Measurements from ENCODE around the gene TBC1D9B.
A peak's percentile ranks its signal among the peaks of the same experiment; 100 is the strongest.
"Not testable (repeated sequence)": the region's sequence is repeated elsewhere in the genome, so short reads cannot be mapped to it uniquely, and the experiment has no call there.

Gene TBC1D9B

GRCh38 chr5:179836225-179837019 is 71.3 kb downstream of the TBC1D9B start:
- DNase-seq = no peak

GRCh38 chr5:179834871-179835270 is 72.8 kb downstream of the TBC1D9B start:
- not testable (repeated sequence) for DNase-seq

- DNase-seq = no peak
These were observed 73.6 kb downstream of the TBC1D9B start for GRCh38 chr5:179834120-179834519.

- no peak for DNase-seq
These were observed 74.0 kb downstream of the TBC1D9B start for GRCh38 chr5:179833709-179834070.

GRCh38 chr5:179833056-179833708 is 74.5 kb downstream of the TBC1D9B start:
- no peak for DNase-seq

GRCh38 chr5:179832039-179832745 is 75.5 kb downstream of the TBC1D9B start:
- no peak for DNase-seq

GRCh38 chr5:179830818-179831468 is 76.8 kb downstream of the TBC1D9B start:
- DNase-seq = no peak

DNA sequence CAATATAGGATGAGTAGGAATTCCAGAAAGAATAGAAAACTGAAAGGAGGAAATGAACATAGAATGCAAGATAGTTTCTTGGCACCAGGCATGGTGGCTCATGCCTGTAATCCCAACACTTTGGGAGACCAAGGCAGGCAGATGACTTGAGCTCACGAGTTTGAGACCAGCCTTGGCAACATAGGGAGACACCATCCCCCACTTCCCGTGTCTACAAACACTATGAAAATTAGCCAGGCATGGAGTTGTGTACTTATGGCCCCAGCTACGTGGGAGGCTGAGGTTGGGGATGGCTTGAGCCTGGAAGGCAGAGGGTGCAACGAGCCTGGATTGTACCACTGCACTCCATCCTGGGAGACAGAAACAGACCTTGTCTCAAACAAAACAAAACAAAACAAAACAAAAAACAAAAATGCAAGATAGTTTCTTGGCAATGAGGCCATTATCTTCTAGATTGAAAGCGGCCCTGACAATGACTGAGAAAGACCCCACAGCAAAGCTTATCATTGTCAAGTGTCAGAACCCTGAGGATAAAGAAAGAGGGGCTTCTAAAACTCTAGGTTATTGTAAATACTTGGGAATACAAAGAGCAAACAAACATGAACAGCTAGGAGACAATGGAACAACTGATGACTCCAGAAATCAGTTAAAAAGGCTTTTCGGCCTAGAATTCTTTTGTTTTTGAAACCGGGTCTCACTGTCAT is 77.8 kb downstream of the TBC1D9B start:
- no peak for DNase-seq

DNA sequence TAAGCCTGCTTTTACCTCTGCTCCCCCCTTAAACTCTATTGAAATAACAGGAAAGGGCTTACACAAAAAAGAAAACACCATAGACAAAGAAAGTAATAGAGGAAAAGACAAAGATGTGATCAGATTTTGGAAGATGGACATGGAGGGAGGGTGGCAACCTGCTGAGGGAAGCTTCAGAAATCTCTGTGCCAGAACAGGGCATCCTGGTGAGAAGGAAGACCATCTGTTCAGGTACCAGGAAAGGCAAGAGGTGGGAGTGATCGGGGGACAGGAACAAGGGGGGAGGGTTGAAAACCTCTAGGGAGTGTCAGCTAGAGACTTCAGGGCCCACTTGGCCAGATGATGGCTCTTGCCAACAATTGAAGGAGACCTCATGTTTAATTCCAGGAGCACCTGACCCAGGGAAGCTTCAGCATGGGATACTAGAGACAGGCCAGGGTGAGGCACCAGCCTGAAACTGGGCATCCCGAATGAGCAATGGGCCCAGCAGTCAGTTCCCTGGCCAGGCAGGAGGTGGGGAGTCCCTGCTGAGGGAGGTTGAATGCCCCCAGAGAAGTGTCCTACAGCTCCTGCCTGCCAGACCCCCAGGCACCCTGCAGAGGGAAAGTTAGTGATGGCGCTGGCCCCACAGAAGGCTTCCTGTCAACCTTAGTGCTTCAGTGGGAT is 78.8 kb downstream of the TBC1D9B start:
- no peak for DNase-seq

GRCh38 chr5:179827680-179828079 is 80.0 kb downstream of the TBC1D9B start:
- no peak for DNase-seq

- DNase-seq = no peak
These were observed 82.0 kb downstream of the TBC1D9B start for GRCh38 chr5:179825655-179826182.

GRCh38 chr5:179824745-179825112 is 83.0 kb downstream of the TBC1D9B start:
- DNase-seq = no peak

DNA sequence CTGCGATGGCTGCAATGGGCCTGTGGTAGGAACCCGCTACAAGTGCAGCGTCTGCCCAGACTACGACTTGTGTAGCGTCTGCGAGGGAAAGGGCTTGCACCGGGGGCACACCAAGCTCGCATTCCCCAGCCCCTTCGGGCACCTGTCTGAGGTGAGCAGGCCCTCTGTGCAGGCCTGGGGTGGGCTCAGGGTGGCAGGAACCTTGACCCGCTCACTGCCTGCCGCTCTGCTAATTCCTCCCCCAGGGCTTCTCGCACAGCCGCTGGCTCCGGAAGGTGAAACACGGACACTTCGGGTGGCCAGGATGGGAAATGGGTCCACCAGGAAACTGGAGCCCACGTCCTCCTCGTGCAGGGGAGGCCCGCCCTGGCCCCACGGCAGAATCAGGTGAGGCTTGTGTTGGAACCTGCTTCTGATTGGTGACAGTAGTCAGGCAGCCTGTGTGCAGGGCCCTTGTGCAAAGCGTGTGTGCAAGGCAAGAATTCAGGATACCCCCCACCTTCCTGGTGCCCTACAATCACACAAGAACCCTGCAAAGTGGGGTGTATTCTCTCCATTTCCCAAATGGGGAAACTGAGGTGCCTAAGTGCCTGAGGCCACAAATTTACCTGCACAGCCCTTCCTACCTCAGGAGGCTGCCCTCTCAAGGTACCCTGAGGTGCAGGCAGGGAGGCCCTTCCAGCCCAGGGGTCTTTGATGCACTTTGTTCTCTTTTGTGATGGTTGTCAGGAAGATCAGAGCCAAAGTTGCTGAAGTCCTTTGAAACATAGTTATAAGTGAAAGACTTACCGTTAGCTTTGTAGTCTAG is 83.6 kb downstream of the TBC1D9B start:
- DNase-seq = no peak

GRCh38 chr5:179822444-179822990 is 85.2 kb downstream of the TBC1D9B start:
- DNase-seq = no peak

DNA sequence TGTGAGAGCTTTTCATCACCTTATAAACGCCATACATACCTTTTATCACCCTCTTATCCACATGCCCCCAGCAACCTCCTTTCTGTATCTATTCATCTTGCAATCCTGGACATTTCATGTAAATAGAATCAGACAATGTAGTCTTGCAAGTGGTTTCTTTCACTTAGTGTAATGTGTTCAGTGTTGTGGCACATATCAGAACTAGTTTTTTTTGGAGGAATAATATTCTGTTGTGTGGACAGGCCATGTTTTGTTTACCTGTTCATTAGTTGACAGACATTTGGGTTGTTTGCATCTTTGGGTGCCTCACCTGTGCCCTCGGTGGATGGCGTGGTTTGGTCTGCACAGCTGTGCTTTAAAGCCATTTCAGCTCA is 85.7 kb downstream of the TBC1D9B start:
- no peak for DNase-seq

DNA sequence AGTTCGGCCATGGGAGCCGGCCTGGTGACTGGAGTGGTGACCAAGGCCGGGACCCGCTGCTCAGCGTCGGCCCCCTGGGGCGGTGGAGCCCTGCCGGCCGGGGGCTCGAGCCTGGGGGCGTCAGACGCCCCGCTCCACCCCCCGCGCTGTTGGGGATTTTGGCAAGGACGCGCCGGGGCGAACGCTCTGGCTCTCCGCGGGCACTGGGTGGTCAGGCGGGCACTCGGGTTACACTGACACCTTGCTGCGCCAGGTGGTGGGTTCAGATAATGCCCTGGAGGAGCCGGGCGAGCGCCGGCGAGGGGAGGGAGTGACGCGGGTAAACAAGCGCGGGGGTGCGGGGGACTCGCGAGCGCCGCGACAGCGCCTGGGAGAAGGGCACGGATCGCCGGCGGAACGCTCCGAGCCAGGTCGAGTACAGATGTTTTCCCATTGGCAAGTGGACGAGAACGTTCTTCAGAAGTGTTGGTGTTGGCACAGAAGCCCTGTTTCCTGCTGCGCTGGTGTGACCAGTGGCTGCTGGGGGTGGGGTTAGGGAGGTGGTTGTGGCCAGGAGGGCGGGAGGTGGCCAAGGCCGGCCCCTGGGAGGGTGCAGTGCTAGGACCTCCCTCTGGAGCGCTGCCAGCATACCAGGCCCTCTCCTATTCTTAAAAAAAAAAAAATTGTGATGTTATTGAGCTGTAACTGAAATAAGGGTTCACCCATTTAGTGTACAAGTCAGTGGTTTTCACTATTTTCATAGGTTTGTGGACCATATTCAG is 86.2 kb downstream of the TBC1D9B start:
- peak; percentile 97 for DNase-seq

- DNase-seq = peak; percentile 88
These were observed 87.0 kb downstream of the TBC1D9B start, which contains the start of gene SQSTM1 for GRCh38 chr5:179820483-179821297. Gene SQSTM1, plus strand, starts transcription at chr5:179820905. Its CDS starts 32 bp downstream, at chr5:179820937.

- no peak for DNase-seq
These were observed 87.6 kb downstream of the TBC1D9B start for GRCh38 chr5:179820127-179820482.
